Left renal pelvis (tissue), 4 donors: ENCODE results near the gene IDE. TPM values are rescaled to one million over a fixed set of nuclear protein-coding genes. Genes with fewer than 3 reads are reported as not detected.
"Not testable (repeated sequence)": the region's sequence is repeated elsewhere in the genome, so short reads cannot be mapped to it uniquely, and the experiment has no call there.

Source experiments
- DNase-seq, 4 donors: peaks; one replicate each; pipeline ENCODE4 v3.0.0-alpha.2; 2013; ENCODE audit warnings: low read depth in 4 of 4, low spot score in 3 of 4
- polyA plus RNA-seq, 4 donors: library from polyadenylated mRNA; unstranded; fragments of 120-200 nt; gene quantifications; one replicate each; pipeline ENCODE4 v1.2.1, GENCODE V29; 2013; ENCODE audit not compliant: insufficient read length in 4 of 4

IDE gene
- 10 to 100 TPM; 15.6 to 27.3 (median 26.4) TPM for polyA plus RNA-seq

GRCh38 chr10:92573798-92574547, at the start of gene IDE:
Gene IDE (minus strand): TSS chr10:92574093. CDS start chr10:92574019, 74 bp downstream.
- DNase-seq: peak in 3 of 4 donors; percentile 77 to 82 (median 78)

GRCh38 chr10:92619368-92619767, 45.5 kb upstream of the IDE start:
- DNase-seq: no peak

- no peak for DNase-seq
These were observed 41.6 kb upstream of the IDE start for GRCh38 chr10:92615515-92615914.

DNA sequence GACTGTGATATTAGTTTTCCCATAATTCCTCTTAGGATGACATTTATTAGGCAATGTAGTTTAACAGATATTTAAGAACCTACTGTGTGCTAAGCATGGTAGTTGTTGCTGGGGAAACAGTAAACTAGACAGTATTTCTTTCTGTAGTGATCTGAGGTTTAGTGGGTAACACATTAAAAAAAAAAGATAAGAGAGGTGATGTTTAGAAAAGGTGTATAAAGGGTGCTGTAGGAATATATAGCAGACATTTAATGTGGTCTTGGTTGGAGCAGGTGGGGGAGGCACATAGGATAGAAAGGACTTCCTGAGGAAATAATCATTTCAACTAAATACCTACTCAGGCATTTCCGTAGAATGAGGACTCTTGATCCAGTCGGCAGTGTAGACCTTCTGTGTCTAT, 30.9 kb upstream of the IDE start:
- DNase-seq: no peak

DNA sequence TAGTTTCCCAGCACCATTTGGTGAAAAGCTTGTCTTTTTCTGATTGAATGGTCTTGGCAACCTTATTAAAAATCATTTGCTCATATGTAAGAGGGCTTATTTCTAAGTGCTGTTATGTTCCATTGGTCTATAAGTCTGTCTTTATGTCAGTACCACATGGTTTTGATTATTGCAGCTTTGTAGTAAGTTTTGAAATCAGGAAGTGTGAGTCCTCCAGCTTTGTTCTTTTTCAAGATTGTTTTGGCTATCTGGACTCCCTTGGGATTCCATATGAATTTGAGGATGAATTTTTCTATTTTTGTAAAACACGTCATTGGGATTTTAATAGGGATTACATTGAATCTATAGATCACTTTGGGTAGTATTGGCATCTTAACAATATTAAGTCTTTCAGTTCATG, 24.4 kb upstream of the IDE start:
- DNase-seq: no peak

DNA sequence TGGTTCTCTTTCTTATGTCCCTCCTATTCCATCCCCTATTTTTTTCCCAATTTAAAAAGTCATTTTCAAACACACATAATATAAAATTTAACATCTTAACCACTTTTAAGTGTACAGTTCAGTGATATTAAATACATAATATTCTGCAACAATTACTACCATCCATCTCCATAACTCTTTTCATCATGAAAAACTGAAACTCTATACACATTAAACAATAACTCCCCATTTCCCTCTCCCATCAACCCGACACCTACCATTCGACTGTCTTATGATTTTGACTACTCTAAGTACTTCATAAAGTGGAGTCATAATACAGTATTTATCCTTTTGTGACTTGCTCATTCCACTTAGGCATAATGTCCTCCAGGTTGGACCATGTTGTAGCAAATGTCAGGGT, 21.6 kb upstream of the IDE start:
- no peak for DNase-seq

DNA sequence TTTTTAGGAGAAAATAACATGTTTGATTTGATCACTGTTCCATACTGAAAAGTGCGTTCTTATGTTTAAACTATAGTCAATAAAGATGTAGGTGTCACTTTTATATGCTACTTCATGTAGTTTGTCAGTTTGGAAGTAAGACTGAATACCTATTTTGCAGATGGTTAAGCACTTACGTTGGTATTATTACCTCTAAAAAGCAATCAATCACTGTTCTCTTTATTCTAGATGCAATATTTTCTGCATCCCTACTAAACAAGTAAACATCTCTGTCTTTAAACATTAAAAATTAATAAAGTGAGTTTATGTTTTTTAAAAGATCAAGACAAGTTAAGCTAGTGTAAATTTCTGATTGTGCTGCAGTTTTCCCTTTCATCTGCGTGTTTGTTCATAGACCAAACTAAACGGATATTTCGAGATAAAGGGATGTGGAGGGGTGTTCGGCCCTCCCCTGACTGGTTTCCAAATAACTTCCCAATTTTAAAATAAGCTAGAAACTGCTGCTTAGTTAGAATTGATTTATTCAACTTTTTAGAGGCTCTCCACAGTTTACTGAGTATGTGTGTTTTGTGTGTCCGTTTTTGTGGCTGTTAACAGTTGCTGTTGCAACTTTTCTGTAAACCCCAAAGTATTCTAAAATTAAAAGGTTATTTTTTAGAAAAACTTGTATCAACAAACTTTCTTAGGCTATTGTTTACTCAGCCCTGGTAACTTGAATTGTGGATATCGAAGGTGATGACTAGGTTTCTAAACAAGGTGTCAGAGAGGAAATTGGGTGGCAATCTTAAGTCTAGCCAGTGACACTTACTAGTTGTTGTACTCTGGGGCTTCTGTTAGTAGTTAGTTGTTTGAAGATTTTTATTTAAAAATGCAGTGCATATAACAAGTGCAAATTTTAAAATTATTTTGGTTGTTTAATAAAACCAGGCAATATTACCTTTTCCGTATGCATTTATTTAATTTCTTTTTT, 20.0 kb upstream of the IDE start:
- no peak for DNase-seq

- peak; percentile 92 to 97 (median 94) for DNase-seq
These were observed 19.1 kb upstream of the IDE start, which contains the start of gene KIF11 for GRCh38 chr10:92592761-92593618. Gene KIF11 (plus strand): TSS chr10:92593130. CDS start chr10:92593376, 246 bp downstream.

- peak; percentile 77 to 83 (median 80) for DNase-seq
These were observed 17.7 kb upstream of the IDE start for GRCh38 chr10:92591550-92592022.

GRCh38 chr10:92590623-92591549, 17.0 kb upstream of the IDE start:
- no peak for DNase-seq

DNA sequence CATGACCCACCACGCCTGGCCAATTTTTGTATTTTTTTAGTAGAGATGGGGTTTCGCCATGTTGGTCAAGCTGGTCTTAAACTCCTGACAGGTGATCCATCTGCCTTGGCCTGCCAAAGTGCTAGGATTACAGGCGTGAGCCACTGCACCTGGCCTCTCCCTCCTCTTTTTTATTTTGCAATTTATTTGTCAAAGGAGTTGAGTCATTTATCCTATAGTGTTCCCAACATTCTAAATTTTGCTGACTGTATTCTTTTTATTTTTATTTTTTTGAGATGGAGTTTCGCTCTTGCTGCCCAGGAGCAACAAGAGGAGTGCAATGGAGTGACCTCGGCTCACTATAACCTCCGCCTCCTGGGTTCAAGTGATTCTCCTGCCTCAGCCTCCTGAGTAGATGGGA, 8.5 kb upstream of the IDE start:
- not testable (repeated sequence) for DNase-seq

- no peak for DNase-seq
These were observed 2.1 kb upstream of the IDE start for GRCh38 chr10:92575961-92576360.

- DNase-seq: no peak
These were observed 812 bp upstream of the IDE start for GRCh38 chr10:92574548-92575261.

DNA sequence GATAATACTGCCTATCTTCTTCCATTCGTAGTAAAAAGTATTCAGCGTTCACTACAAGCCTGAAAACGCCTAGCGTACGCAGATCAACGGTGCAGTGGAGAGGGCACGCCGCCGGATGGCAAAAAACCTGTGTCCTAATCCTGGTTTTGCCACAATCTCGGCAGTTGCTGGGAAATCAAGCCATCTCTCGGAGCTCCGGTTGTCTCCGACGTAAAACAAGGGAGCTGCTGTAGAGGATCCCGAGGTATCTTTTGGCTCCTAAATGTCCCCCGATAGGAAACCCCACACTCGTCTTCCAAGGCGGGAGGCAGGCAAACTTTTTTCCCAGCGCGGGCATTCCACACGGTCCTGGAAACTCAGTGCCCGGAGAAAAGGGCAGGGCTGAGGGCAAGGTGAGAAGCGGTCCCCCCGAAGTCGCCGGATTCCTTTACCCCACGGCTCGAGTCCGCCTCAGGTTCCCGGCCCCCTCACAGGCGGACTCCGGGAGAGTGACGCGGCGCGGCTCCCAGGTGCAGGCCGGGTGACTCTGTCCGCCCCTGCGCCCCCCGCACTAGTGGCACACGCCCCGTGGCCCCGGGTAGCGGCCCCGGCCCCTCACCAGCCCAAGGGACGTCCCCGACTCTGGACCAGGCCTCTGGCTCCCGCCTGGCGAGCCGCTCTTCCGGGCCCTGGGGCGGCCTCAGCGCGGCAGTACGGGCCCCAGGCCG, 649 bp downstream of the IDE start:
- peak in 1 of 4 donors; percentile 25 for DNase-seq

- DNase-seq: no peak
These were observed 1.4 kb downstream of the IDE start for GRCh38 chr10:92572362-92573090.

GRCh38 chr10:92571649-92572048, 2.2 kb downstream of the IDE start:
- DNase-seq: no peak

DNA sequence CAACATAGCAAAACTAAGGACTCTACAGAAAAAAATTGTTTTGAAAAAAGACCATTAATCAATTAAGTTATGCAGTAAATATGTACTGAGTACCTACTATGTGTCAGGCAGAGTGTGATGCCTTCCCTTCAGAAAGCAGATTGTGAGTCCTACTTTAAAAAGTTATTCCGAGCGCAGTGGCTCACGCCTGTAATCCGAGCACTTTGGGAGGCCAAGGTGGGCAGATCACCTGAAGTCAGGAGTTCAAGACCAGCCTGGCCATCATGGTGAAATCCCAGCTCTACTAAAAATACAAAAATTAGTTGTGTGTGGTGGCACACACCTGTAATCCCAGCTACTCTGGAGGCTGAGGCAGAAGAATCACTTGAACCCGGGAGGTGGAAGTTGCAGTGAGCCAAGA, 4.2 kb downstream of the IDE start:
- not testable (repeated sequence) for DNase-seq
